SK-N-SH (cell line): ENCODE results near the gene MPC1.

ENCODE experiments used
- CHD2 ChIP-seq: fragments of 150-350 bp; IDR thresholded peaks from 2 replicates; pipeline ENCODE4 v1.6.1; 2018; ENCODE audit warnings: low read length; ENCODE audit not compliant: partially characterized antibody
- EP300 ChIP-seq, 2 experiments: IDR thresholded peaks; 2 replicates each; pipeline versions ENCODE4 v1.4.0 to v1.6.1; 2012; ENCODE audit warnings: borderline replicate concordance in 1 of 2, low read depth in 1 of 2, low read length in 1 of 2
- GABPA ChIP-seq: IDR thresholded peaks from 2 replicates; pipeline ENCODE4 v1.4.0; 2012; ENCODE audit warnings: low read depth, mild to moderate bottlenecking
- POLR2AphosphoS5 ChIP-seq: IDR thresholded peaks from 2 replicates; pipeline ENCODE4 v1.6.1; 2012; ENCODE audit warnings: low read depth, low read length
- SIN3A ChIP-seq: IDR thresholded peaks from 2 replicates; pipeline ENCODE4 v1.6.1; 2012; ENCODE audit warnings: low read depth, mild to moderate bottlenecking, low read length, moderate library complexity, borderline replicate concordance
- TEAD4 ChIP-seq: IDR thresholded peaks from 2 replicates; pipeline ENCODE4 v1.4.0; 2012; ENCODE audit warnings: mild to moderate bottlenecking, borderline replicate concordance; ENCODE audit not compliant: insufficient read depth
- TF ChIP-seq, protein P1 (sequence below): IDR thresholded peaks from 2 replicates; pipeline ENCODE4; 2012
- TF ChIP-seq, protein P2 (sequence below): fragments of 200-600 bp; sonication (generic); IDR thresholded peaks from 2 replicates; pipeline ENCODE4 v1.6.1; 2017; ENCODE audit warnings: antibody characterized with exemption, mild to moderate bottlenecking, moderate library complexity
- TF ChIP-seq, protein P3 (sequence below): IDR thresholded peaks from 2 replicates; pipeline ENCODE4 v1.6.1; 2012; ENCODE audit warnings: mild to moderate bottlenecking, low read depth, low read length, moderate library complexity

DNA sequence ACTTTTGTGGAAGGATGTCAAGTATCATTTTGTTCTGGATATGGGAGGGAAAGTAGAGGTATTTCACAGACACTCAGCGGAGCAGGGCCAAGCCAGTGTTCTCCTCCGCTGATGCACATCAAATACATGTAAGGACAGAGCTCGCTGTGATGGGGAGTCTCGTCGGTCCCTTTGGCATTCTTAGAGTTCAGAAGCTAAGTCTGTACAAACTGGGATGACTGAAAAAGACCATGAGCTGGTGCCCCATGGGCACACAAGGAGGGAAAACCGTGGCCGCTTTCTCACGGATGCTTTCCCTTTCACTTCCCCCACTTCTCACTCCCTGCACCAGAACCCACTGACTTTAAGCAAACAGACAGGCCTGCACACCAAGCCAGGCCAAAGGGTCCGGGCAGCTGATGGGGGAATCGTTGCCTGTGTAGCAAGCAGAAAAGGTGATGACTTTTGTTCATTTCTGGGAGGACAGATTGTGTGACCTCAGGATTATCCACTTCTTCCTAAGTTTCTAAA, 27.7 kb upstream of the MPC1 start:
- TF ChIP-seq, protein P1, sequence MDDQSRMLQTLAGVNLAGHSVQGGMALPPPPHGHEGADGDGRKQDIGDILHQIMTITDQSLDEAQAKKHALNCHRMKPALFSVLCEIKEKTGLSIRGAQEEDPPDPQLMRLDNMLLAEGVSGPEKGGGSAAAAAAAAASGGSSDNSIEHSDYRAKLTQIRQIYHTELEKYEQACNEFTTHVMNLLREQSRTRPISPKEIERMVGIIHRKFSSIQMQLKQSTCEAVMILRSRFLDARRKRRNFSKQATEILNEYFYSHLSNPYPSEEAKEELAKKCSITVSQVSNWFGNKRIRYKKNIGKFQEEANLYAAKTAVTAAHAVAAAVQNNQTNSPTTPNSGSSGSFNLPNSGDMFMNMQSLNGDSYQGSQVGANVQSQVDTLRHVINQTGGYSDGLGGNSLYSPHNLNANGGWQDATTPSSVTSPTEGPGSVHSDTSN: no peak
- TF ChIP-seq EP300 (IDR thresholded peaks at IDR 0.05; ENCODE audit: borderline replicate concordance in 1 of 2, low read depth in 1 of 2, low read length in 1 of 2) (no peak), TEAD4 (no peak), CHD2 (no peak), POLR2AphosphoS5 (no peak), SIN3A (no peak), GABPA (no peak)
- TF ChIP-seq, protein P2, sequence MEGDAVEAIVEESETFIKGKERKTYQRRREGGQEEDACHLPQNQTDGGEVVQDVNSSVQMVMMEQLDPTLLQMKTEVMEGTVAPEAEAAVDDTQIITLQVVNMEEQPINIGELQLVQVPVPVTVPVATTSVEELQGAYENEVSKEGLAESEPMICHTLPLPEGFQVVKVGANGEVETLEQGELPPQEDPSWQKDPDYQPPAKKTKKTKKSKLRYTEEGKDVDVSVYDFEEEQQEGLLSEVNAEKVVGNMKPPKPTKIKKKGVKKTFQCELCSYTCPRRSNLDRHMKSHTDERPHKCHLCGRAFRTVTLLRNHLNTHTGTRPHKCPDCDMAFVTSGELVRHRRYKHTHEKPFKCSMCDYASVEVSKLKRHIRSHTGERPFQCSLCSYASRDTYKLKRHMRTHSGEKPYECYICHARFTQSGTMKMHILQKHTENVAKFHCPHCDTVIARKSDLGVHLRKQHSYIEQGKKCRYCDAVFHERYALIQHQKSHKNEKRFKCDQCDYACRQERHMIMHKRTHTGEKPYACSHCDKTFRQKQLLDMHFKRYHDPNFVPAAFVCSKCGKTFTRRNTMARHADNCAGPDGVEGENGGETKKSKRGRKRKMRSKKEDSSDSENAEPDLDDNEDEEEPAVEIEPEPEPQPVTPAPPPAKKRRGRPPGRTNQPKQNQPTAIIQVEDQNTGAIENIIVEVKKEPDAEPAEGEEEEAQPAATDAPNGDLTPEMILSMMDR: no peak
- TF ChIP-seq, protein P3, sequence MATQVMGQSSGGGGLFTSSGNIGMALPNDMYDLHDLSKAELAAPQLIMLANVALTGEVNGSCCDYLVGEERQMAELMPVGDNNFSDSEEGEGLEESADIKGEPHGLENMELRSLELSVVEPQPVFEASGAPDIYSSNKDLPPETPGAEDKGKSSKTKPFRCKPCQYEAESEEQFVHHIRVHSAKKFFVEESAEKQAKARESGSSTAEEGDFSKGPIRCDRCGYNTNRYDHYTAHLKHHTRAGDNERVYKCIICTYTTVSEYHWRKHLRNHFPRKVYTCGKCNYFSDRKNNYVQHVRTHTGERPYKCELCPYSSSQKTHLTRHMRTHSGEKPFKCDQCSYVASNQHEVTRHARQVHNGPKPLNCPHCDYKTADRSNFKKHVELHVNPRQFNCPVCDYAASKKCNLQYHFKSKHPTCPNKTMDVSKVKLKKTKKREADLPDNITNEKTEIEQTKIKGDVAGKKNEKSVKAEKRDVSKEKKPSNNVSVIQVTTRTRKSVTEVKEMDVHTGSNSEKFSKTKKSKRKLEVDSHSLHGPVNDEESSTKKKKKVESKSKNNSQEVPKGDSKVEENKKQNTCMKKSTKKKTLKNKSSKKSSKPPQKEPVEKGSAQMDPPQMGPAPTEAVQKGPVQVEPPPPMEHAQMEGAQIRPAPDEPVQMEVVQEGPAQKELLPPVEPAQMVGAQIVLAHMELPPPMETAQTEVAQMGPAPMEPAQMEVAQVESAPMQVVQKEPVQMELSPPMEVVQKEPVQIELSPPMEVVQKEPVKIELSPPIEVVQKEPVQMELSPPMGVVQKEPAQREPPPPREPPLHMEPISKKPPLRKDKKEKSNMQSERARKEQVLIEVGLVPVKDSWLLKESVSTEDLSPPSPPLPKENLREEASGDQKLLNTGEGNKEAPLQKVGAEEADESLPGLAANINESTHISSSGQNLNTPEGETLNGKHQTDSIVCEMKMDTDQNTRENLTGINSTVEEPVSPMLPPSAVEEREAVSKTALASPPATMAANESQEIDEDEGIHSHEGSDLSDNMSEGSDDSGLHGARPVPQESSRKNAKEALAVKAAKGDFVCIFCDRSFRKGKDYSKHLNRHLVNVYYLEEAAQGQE: no peak
